Panc1 (cell line): ENCODE results near the gene LIN28B. TPM values are rescaled to one million over a fixed set of nuclear protein-coding genes. Genes with fewer than 3 reads are reported as not detected.

ENCODE experiments used
- ATAC-seq: fragments of 200-7000 bp; cut with Tn5 transposase; 2 replicates; pipeline ENCODE4 v1.9.1; 2020; ENCODE audit warnings: mild to moderate bottlenecking, moderate library complexity
- BruUV-seq: library from RNA; stranded (reverse); fragments of 400-500 nt; replicated peaks from 2 replicates; lab custom pipeline; 2021; lab: Mats Ljungman, UMichigan
- CTCF ChIA-PET: fragments of 300-600 bp; sonication (Branson Sonifier 250); formaldehyde crosslinking; loops from one replicate; lab custom pipeline; 2022; ENCODE audit warnings: antibody characterized with exemption; lab: Charles Lee
- POLR2A ChIA-PET: fragments of 300-600 bp; sonication (Branson Sonifier 250); formaldehyde crosslinking; loops from one replicate; lab custom pipeline; 2022; ENCODE audit warnings: antibody characterized with exemption; lab: Charles Lee
- DNase-seq: peaks from one replicate; pipeline ENCODE4 v3.0.0-alpha.2; 2010; ENCODE audit warnings: low read depth, low spot score
- H3K27ac ChIP-seq: 2 replicates; pipeline ENCODE4 v1.5.1; 2011; ENCODE audit warnings: mild to moderate bottlenecking, low read length, inconsistent platforms
- H3K27me3 ChIP-seq: fragments of 200-500 bp; sonication (Bioruptor generic); 2 replicates; pipeline ENCODE4 v1.6.0; 2014; ENCODE audit warnings: low read length, inconsistent platforms; ENCODE audit not compliant: control insufficient read depth, insufficient read depth
- H3K36me3 ChIP-seq: fragments of 200-500 bp; sonication (Bioruptor generic); 2 replicates; pipeline ENCODE4 v1.5.1; 2014; ENCODE audit warnings: inconsistent platforms, mild to moderate bottlenecking, low read length, moderate library complexity; ENCODE audit not compliant: control insufficient read depth, insufficient read depth
- H3K4me1 ChIP-seq: 2 replicates; pipeline ENCODE4 v1.5.1; 2011; ENCODE audit warnings: inconsistent platforms, mild to moderate bottlenecking, low read length, moderate library complexity; ENCODE audit not compliant: control insufficient read depth, insufficient read depth
- H3K4me3 ChIP-seq, 2 experiments: 2 replicates each; pipeline ENCODE4 v1.5.1; 2011 to 2012; ENCODE audit warnings: low read depth in 2 of 2, low read length in 2 of 2, mild to moderate bottlenecking in 2 of 2, inconsistent platforms in 1 of 2, moderate library complexity in 1 of 2
- H3K9me3 ChIP-seq: fragments of 200-500 bp; sonication (Bioruptor generic); 2 replicates; pipeline ENCODE4 v1.5.1; 2014; ENCODE audit warnings: low read depth, mild to moderate bottlenecking, inconsistent platforms, low read length, moderate library complexity; ENCODE audit not compliant: control insufficient read depth, insufficient read depth
- POLR2AphosphoS5 ChIP-seq: IDR thresholded peaks from 2 replicates; pipeline ENCODE4 v1.6.1; 2012; ENCODE audit warnings: mild to moderate bottlenecking, low read depth, low read length, moderate library complexity
- SIN3A ChIP-seq: IDR thresholded peaks from 2 replicates; pipeline ENCODE4 v1.6.1; 2012; ENCODE audit warnings: low read depth, mild to moderate bottlenecking, low read length, moderate library complexity, borderline replicate concordance; ENCODE audit not compliant: insufficient read depth
- TCF7L2 ChIP-seq: IDR thresholded peaks from 2 replicates; pipeline ENCODE4 v1.6.1; 2011; ENCODE audit warnings: mild to moderate bottlenecking, low read depth, low read length, inconsistent platforms
- in situ Hi-C: cut with HindIII; loops from 2 replicates; pipeline ENCODE4 v1.10.0; 2016; ENCODE audit warnings: low sequenced_read_pairs, low pct_unique_long_range_greater_than_20kb
- intact Hi-C: fragments of 100-400 bp; cut with micrococcal nuclease; formaldehyde crosslinking; loops from one replicate; pipeline ENCODE4 v1.10.0; 2022; ENCODE audit not compliant: unreplicated experiment
- total RNA-seq: library from RNA; stranded (reverse); gene quantifications from one replicate; pipeline ENCODE4 v1.2.1, GENCODE V29; 2021; ENCODE audit not compliant: unreplicated experiment
- TF ChIP-seq, protein P1 (sequence below), 2 experiments: IDR thresholded peaks; 2 replicates each; pipeline ENCODE4 v1.6.1; 2011 to 2012; ENCODE audit warnings: low read depth in 2 of 2, control low read depth in 1 of 2, low read length in 1 of 2, mild to moderate bottlenecking in 1 of 2, moderate library complexity in 1 of 2; ENCODE audit not compliant: insufficient read depth in 1 of 2
- TF ChIP-seq, protein P2 (sequence below): fragments of 450-650 bp; IDR thresholded peaks from 2 replicates; pipeline ENCODE4 v1.5.1; 2017; ENCODE audit warnings: mild to moderate bottlenecking

LIN28B gene
- total RNA-seq, 1 experiment from 2014 or later, result 5.8 TPM

DNA sequence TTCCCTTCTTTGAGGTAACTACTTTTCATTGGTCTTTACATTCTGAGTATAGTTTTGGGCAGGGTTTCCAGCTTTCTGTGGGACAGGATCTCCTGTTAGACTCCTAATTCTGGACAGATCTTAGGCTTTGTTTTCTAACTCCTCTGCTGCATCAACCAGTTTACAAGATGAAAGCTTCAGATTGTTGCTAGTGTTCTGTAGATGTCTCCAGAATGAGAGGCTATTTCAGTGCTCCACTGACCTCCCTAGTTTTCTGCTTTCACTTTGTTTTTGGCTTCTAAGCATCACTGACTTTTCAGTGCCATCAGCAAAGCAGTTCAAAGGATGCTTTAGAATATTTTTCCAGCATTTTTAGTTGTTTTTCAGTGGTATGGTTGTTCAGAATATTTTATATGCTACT, 101.4 kb downstream of the LIN28B start:
- BruUV-seq, result no TSS peak
- Histone ChIP-seq H3K27me3 (no peaks in the 10 kb centered on the region), H3K4me3 (no peak overlapping the region), H3K27ac (no peak overlapping the region), H3K9me3 (peaks cover 6% of the 10 kb centered on the region; the same call in 1 of the 2 replicates), H3K36me3 (no peaks in the 10 kb centered on the region), H3K4me1 (no peaks in the 10 kb centered on the region)
- intact Hi-C loops, result no loop called here
- ChIA-PET POLR2A (no interaction called here), CTCF (no interaction called here)
- ATAC-seq, result no peak
- in situ Hi-C loops, result no loop called here
- TF ChIP-seq POLR2AphosphoS5 (no peak), TCF7L2 (no peak), SIN3A (no peak)
- TF ChIP-seq, protein P1, sequence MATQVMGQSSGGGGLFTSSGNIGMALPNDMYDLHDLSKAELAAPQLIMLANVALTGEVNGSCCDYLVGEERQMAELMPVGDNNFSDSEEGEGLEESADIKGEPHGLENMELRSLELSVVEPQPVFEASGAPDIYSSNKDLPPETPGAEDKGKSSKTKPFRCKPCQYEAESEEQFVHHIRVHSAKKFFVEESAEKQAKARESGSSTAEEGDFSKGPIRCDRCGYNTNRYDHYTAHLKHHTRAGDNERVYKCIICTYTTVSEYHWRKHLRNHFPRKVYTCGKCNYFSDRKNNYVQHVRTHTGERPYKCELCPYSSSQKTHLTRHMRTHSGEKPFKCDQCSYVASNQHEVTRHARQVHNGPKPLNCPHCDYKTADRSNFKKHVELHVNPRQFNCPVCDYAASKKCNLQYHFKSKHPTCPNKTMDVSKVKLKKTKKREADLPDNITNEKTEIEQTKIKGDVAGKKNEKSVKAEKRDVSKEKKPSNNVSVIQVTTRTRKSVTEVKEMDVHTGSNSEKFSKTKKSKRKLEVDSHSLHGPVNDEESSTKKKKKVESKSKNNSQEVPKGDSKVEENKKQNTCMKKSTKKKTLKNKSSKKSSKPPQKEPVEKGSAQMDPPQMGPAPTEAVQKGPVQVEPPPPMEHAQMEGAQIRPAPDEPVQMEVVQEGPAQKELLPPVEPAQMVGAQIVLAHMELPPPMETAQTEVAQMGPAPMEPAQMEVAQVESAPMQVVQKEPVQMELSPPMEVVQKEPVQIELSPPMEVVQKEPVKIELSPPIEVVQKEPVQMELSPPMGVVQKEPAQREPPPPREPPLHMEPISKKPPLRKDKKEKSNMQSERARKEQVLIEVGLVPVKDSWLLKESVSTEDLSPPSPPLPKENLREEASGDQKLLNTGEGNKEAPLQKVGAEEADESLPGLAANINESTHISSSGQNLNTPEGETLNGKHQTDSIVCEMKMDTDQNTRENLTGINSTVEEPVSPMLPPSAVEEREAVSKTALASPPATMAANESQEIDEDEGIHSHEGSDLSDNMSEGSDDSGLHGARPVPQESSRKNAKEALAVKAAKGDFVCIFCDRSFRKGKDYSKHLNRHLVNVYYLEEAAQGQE (IDR thresholded peaks at IDR 0.05; ENCODE audit: insufficient read depth in 1 of 2, low read depth in 2 of 2, low read length in 1 of 2), result no peak
- TF ChIP-seq, protein P2, sequence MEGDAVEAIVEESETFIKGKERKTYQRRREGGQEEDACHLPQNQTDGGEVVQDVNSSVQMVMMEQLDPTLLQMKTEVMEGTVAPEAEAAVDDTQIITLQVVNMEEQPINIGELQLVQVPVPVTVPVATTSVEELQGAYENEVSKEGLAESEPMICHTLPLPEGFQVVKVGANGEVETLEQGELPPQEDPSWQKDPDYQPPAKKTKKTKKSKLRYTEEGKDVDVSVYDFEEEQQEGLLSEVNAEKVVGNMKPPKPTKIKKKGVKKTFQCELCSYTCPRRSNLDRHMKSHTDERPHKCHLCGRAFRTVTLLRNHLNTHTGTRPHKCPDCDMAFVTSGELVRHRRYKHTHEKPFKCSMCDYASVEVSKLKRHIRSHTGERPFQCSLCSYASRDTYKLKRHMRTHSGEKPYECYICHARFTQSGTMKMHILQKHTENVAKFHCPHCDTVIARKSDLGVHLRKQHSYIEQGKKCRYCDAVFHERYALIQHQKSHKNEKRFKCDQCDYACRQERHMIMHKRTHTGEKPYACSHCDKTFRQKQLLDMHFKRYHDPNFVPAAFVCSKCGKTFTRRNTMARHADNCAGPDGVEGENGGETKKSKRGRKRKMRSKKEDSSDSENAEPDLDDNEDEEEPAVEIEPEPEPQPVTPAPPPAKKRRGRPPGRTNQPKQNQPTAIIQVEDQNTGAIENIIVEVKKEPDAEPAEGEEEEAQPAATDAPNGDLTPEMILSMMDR, result no peak
- DNase-seq, result no peak

DNA sequence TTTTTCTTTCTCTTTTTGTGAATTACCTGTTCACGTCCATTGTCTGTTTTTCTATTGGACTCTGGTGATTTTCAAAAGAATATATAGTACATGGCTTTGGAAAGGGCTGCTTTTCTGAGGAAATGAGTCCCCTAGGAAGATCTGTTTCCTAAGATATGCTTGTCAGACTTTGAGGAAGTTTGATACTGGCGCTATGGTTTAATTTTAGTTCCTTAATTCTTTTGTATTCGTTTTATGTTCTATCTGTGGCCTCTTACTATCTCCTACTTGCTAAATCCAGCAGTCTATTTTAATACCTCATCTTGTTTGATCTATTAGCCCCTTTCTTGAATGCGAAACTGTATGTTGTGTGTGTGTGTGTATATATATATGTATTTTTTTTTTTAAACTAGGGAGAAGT, 101.9 kb downstream of the LIN28B start:
- TF ChIP-seq, protein P2, result no peak
- TF ChIP-seq SIN3A, result no peak
- TF ChIP-seq, protein P1 (IDR thresholded peaks at IDR 0.05; ENCODE audit: insufficient read depth in 1 of 2, low read depth in 2 of 2, low read length in 1 of 2), result no peak
- TF ChIP-seq TCF7L2, result no peak
- no peak for TF ChIP-seq POLR2AphosphoS5
- ATAC-seq (no peak), DNase-seq (no peak)
- Histone ChIP-seq H3K9me3 (peaks cover 6% of the 10 kb centered on the region; the same call in 1 of the 2 replicates), H3K4me1 (no peaks in the 10 kb centered on the region), H3K36me3 (no peaks in the 10 kb centered on the region), H3K27ac (no peak overlapping the region), H3K4me3 (no peak overlapping the region), H3K27me3 (no peaks in the 10 kb centered on the region)
- in situ Hi-C loops, result no loop called here
- no TSS peak for BruUV-seq
- CTCF ChIA-PET, result no interaction called here
- intact Hi-C loops, result no loop called here
- POLR2A ChIA-PET, result no interaction called here
